H1 (cell line): ENCODE results near the gene PIGU. TPM values are rescaled to one million over a fixed set of nuclear protein-coding genes. Genes with fewer than 3 reads are reported as not detected.

ENCODE experiments used
- CHD7 ChIP-seq: fragments of 300-600 bp; sonication (generic); IDR thresholded peaks from 2 replicates; pipeline ENCODE4 v1.7.1; 2012; ENCODE audit warnings: low read length, moderate library complexity, mild to moderate bottlenecking, inconsistent platforms; ENCODE audit not compliant: insufficient replicate concordance
- NANOG ChIP-seq: IDR thresholded peaks from 2 replicates; pipeline ENCODE4 v1.6.1; 2011; ENCODE audit warnings: low read length, low read depth, mild to moderate bottlenecking, inconsistent platforms; ENCODE audit not compliant: insufficient read depth, poor library complexity, severe bottlenecking
- POLR2A ChIP-seq, 2 experiments: IDR thresholded peaks; 1 replicate in 1 of 2; 2 replicates in 1 of 2; pipeline ENCODE4 v1.6.1; 2011; ENCODE audit warnings: low read depth in 2 of 2, low read length in 2 of 2, mild to moderate bottlenecking in 2 of 2; ENCODE audit errors: control extremely low read depth in 1 of 2
- SP1 ChIP-seq: IDR thresholded peaks from 2 replicates; pipeline ENCODE4 v1.6.1; 2011; ENCODE audit warnings: low read depth, low read length
- TCF12 ChIP-seq: IDR thresholded peaks from 2 replicates; pipeline ENCODE4 v1.6.1; 2011; ENCODE audit warnings: low read depth, mild to moderate bottlenecking, low read length
- polyA plus RNA-seq, 7 experiments: library from polyadenylated mRNA; depleted of rRNA in 3 of 7; stranded (reverse) in 5 of 7; unstranded in 2 of 7; fragments of >200 nt in 5 of 7; fragments of 200-250 nt in 2 of 7; gene quantifications; 1 replicate in 5 of 7; 2 replicates in 1 of 7; 4 replicates in 1 of 7; pipeline versions ENCODE4 v1.2.1 to v1.2.3, GENCODE V29; 2011 to 2013; ENCODE audit warnings: missing spikeins in 2 of 7, mixed read lengths in 2 of 7
- total RNA-seq: library from RNA; stranded (reverse); fragmentation: NEBNext Ultra II Directional; extraction: Animal tissue kit (Norgen Biotek cat#: 25700); gene quantifications from 2 replicates; pipeline ENCODE4 v1.2.1, GENCODE V29; 2021

The PIGU gene
- total and polyA plus RNA-seq, 2 of the 8 experiments (the other 6 are each of a cell fraction or from before 2014, with no cell fraction given): 28.3 to 117 TPM

GRCh38 chr20:34643928-34644327 is 33.0 kb downstream of the PIGU start (continued):
- TF ChIP-seq CHD7: no peak
- TF ChIP-seq NANOG: no peak
- TF ChIP-seq TCF12: no peak
- TF ChIP-seq SP1: no peak
- no peak for TF ChIP-seq POLR2A (IDR thresholded peaks at IDR 0.05; ENCODE audit: control extremely low read depth in 1 of 2, low read depth in 2 of 2, low read length in 2 of 2)
